ENCODE results near the gene FAM135A. TPM values are rescaled to one million over a fixed set of nuclear protein-coding genes. Genes with fewer than 3 reads are reported as not detected.

FAM135A gene
- total and polyA plus RNA-seq, 2 of the 13 experiments (the other 11 are each of a cell fraction or from before 2014, with no cell fraction given) = 26.9 to 31.5 TPM

GRCh38 chr6:70566751-70567382, 153.6 kb downstream of the FAM135A start, which contains the start of gene SDHAF4 (continued):
- TF ChIP-seq ZC3H13 (CRISPR knock-in tag; IDR thresholded peaks at IDR 0.05) = no peak
- TF ChIP-seq, protein P1, sequence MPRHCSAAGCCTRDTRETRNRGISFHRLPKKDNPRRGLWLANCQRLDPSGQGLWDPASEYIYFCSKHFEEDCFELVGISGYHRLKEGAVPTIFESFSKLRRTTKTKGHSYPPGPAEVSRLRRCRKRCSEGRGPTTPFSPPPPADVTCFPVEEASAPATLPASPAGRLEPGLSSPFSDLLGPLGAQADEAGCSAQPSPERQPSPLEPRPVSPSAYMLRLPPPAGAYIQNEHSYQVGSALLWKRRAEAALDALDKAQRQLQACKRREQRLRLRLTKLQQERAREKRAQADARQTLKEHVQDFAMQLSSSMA (CRISPR knock-in tag; IDR thresholded peaks at IDR 0.05) = no peak
- TF ChIP-seq ZNF569 (CRISPR knock-in tag; IDR thresholded peaks at IDR 0.05; ENCODE audit: borderline replicate concordance) = no peak
- TF ChIP-seq HNRNPLL (IDR thresholded peaks at IDR 0.05; ENCODE audit: low read depth, low read length, poor library complexity, severe bottlenecking) = peak; percentile 31
- no peak for TF ChIP-seq ZNF264 (CRISPR knock-in tag; IDR thresholded peaks at IDR 0.05)
- peak; percentile 96 for TF ChIP-seq ZFY (CRISPR knock-in tag; IDR thresholded peaks at IDR 0.05)
- no peak for TF ChIP-seq SMARCC2 (IDR thresholded peaks at IDR 0.05)
- TF ChIP-seq ZNF570 (CRISPR knock-in tag; IDR thresholded peaks at IDR 0.05; ENCODE audit: borderline replicate concordance) = peak; percentile 86; the same call in 1 of the 2 replicates
- TF ChIP-seq ZFP36L1 (CRISPR knock-in tag; IDR thresholded peaks at IDR 0.05) = peak; percentile 65; the same call in 1 of the 2 replicates
- no peak for TF ChIP-seq ZNF737 (CRISPR knock-in tag; IDR thresholded peaks at IDR 0.05; ENCODE audit: borderline replicate concordance)
- TF ChIP-seq, protein P2, sequence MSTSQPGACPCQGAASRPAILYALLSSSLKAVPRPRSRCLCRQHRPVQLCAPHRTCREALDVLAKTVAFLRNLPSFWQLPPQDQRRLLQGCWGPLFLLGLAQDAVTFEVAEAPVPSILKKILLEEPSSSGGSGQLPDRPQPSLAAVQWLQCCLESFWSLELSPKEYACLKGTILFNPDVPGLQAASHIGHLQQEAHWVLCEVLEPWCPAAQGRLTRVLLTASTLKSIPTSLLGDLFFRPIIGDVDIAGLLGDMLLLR (CRISPR knock-in tag; IDR thresholded peaks at IDR 0.05) = peak; percentile 33; the same call in 1 of the 2 replicates
- no peak for TF ChIP-seq HOXD1 (CRISPR knock-in tag; IDR thresholded peaks at IDR 0.05)
- TF ChIP-seq ATF1 (CRISPR knock-in tag; IDR thresholded peaks at IDR 0.05) = no peak
- TF ChIP-seq FOXP1 (IDR thresholded peaks at IDR 0.05) = no peak
- TF ChIP-seq FOXP1 (CRISPR knock-in tag; IDR thresholded peaks at IDR 0.05) = no peak
- TF ChIP-seq SMAD1 (CRISPR knock-in tag; IDR thresholded peaks at IDR 0.05; ENCODE audit: borderline replicate concordance, low read depth) = peak; percentile 88; the same call in 1 of the 2 replicates
- TF ChIP-seq ESRRA (CRISPR knock-in tag; IDR thresholded peaks at IDR 0.05; ENCODE audit: low read depth) = peak; percentile 64; the same call in 1 of the 2 replicates
- no peak for TF ChIP-seq ZNF589 (CRISPR knock-in tag; conservative IDR thresholded peaks at IDR 0.05)
- peak; percentile 73; the same call in 1 of the 2 replicates for TF ChIP-seq ZNF776 (CRISPR knock-in tag; IDR thresholded peaks at IDR 0.05)
- TF ChIP-seq ELF4 (CRISPR knock-in tag; IDR thresholded peaks at IDR 0.05; ENCODE audit: borderline replicate concordance) = no peak
- no peak for TF ChIP-seq PTBP1 (IDR thresholded peaks at IDR 0.05; ENCODE audit: low read depth, low read length, poor library complexity, severe bottlenecking)
- TF ChIP-seq FOSL2 (CRISPR knock-in tag; IDR thresholded peaks at IDR 0.05) = no peak
- no peak for TF ChIP-seq RFX1 (IDR thresholded peaks at IDR 0.05)
- peak; percentile 89; the same call in 1 of the 2 replicates for TF ChIP-seq ZNF337 (CRISPR knock-in tag; IDR thresholded peaks at IDR 0.05; ENCODE audit: borderline replicate concordance, low read depth)
